OCI-LY3 (cell line): ENCODE data around the gene AGT.
"Not testable (repeated sequence)": the region's sequence is repeated elsewhere in the genome, so short reads cannot be mapped to it uniquely, and the experiment has no call there.

Source experiments
- H2AFZ ChIP-seq: fragments of 200-600, 300-600 bp; shearing (Covaris generic); 2 replicates; pipeline ENCODE4 v1.6.0; 2014; ENCODE audit warnings: antibody characterized with exemption, low read depth, low read length
- H3K27ac ChIP-seq: fragments of 200-600, 300-600 bp; sonication (generic); 2 replicates; pipeline ENCODE4 v1.5.1; 2014; ENCODE audit warnings: mild to moderate bottlenecking, low read length, moderate library complexity, mixed read lengths
- H3K27me3 ChIP-seq: fragments of 200-600, 300-600 bp; sonication (generic); 2 replicates; pipeline ENCODE4 v1.6.1; 2014; ENCODE audit warnings: low read depth, low read length, mixed read lengths
- H3K36me3 ChIP-seq: fragments of 200-600, 300-600 bp; sonication (generic); replicated peaks from 2 replicates; pipeline ENCODE3; 2014; ENCODE audit warnings: low read depth, low read length, mixed read lengths
- H3K4me1 ChIP-seq: fragments of 300-600, 200-600 bp; sonication (generic); 2 replicates; pipeline ENCODE4 v1.6.1; 2014; ENCODE audit warnings: low read length, mixed read lengths
- H3K4me2 ChIP-seq: fragments of 200-600, 300-600 bp; sonication (generic); 2 replicates; pipeline ENCODE4 v1.6.1; 2014; ENCODE audit warnings: low read length, mixed read lengths
- H3K4me3 ChIP-seq: fragments of 300-600, 200-600 bp; sonication (generic); 2 replicates; pipeline ENCODE4 v1.5.1; 2014; ENCODE audit warnings: antibody characterized with exemption, mild to moderate bottlenecking, low read length, moderate library complexity
- H3K79me2 ChIP-seq: fragments of 300-600, 200-600 bp; shearing (Covaris generic); 2 replicates; pipeline ENCODE4 v1.6.1; 2014; ENCODE audit warnings: mild to moderate bottlenecking, low read length, mixed read lengths
- H3K9ac ChIP-seq: fragments of 300-600, 200-600 bp; shearing (Covaris generic); 2 replicates; pipeline ENCODE4 v1.6.0; 2014; ENCODE audit warnings: mild to moderate bottlenecking, low read length, moderate library complexity
- H3K9me3 ChIP-seq: fragments of 200-600, 300-600 bp; shearing (Covaris generic); 2 replicates; pipeline ENCODE4 v1.6.1; 2014; ENCODE audit warnings: low read length, mixed read lengths; ENCODE audit not compliant: insufficient read depth
- H4K20me1 ChIP-seq: fragments of 200-600, 300-600 bp; sonication (generic); 2 replicates; pipeline ENCODE4 v1.6.1; 2016; ENCODE audit warnings: low read length, mixed read lengths; ENCODE audit not compliant: insufficient read depth
- CTCF ChIP-seq: fragments of 200-600, 300-600 bp; sonication (generic); IDR thresholded peaks from 2 replicates; pipeline ENCODE4 v1.5.1; 2014; ENCODE audit warnings: antibody characterized with exemption, low read length, low read depth
- EZH2phosphoT487 ChIP-seq: fragments of 200-600 bp; shearing (Covaris generic); IDR thresholded peaks from 2 replicates; pipeline ENCODE4 v1.6.1; 2018; ENCODE audit warnings: antibody characterized with exemption, mixed run types, low read depth

AGT gene

GRCh38 chr1:230658691-230659090 is 55.2 kb downstream of the AGT start:
- Histone ChIP-seq H3K79me2 (peaks cover 32% of the 10 kb centered on the region), H3K9ac (no peak overlapping the region), H3K9me3 (no peaks in the 10 kb centered on the region), H2AFZ (no peak overlapping the region), H3K4me3 (no peak overlapping the region), H3K36me3 (peaks cover 15% of the 10 kb centered on the region), H3K4me2 (no peak overlapping the region), H3K4me1 (no peaks in the 10 kb centered on the region), H4K20me1 (no peaks in the 10 kb centered on the region), H3K27ac (no peak overlapping the region), H3K27me3 (no peaks in the 10 kb centered on the region)
- TF ChIP-seq EZH2phosphoT487 (no peak), CTCF (no peak)

GRCh38 chr1:230658103-230658502 is 55.8 kb downstream of the AGT start:
- H3K79me2 ChIP-seq, result peaks cover 38% of the 10 kb centered on the region
- H3K27ac ChIP-seq, H4K20me1 ChIP-seq, H3K4me2 ChIP-seq, H3K9ac ChIP-seq, H3K4me3 ChIP-seq, H3K27me3 ChIP-seq, H2AFZ ChIP-seq, H3K9me3 ChIP-seq, H3K4me1 ChIP-seq: not testable (repeated sequence)
- peaks cover 17% of the 10 kb centered on the region for H3K36me3 ChIP-seq

GRCh38 chr1:230656719-230657118 is 57.2 kb downstream of the AGT start:
- not testable (repeated sequence) for H3K9me3 ChIP-seq, H3K4me2 ChIP-seq, H3K4me1 ChIP-seq, H4K20me1 ChIP-seq, H2AFZ ChIP-seq, H3K27me3 ChIP-seq, H3K9ac ChIP-seq, H3K27ac ChIP-seq, H3K4me3 ChIP-seq
- H3K36me3 ChIP-seq, result peaks cover 25% of the 10 kb centered on the region
- H3K79me2 ChIP-seq, result peaks cover 52% of the 10 kb centered on the region
